GM21576 (cell line): ENCODE data around the gene RIT2.
"Not testable (repeated sequence)": the region's sequence is repeated elsewhere in the genome, so short reads cannot be mapped to it uniquely, and the experiment has no call there.

ENCODE experiments used
- ATAC-seq: cut with Tn5 transposase; IDR thresholded peaks from one replicate; pipeline ENCODE4 v1.9.1; 2021; ENCODE audit warnings: mild to moderate bottlenecking, moderate library complexity; ENCODE audit not compliant: unreplicated experiment

The RIT2 gene

GRCh38 chr18:42854558-42854957 is 260.9 kb downstream of the RIT2 start:
- ATAC-seq: no peak

GRCh38 chr18:42850174-42851083 is 265.1 kb downstream of the RIT2 start:
- ATAC-seq: no peak

- ATAC-seq: no peak
These were observed 276.1 kb downstream of the RIT2 start for GRCh38 chr18:42839408-42839807.

GRCh38 chr18:42838546-42839145 is 276.8 kb downstream of the RIT2 start:
- no peak for ATAC-seq

- no peak for ATAC-seq
These were observed 284.5 kb downstream of the RIT2 start for GRCh38 chr18:42830936-42831335.

- ATAC-seq: no peak
These were observed 286.6 kb downstream of the RIT2 start for GRCh38 chr18:42828881-42829280.

- no peak for ATAC-seq
These were observed 291.3 kb downstream of the RIT2 start for GRCh38 chr18:42824178-42824577.

GRCh38 chr18:42822711-42823110 is 292.8 kb downstream of the RIT2 start:
- no peak for ATAC-seq

- ATAC-seq: no peak
These were observed 294.0 kb downstream of the RIT2 start for GRCh38 chr18:42821492-42821891.

- ATAC-seq: no peak
These were observed 300.9 kb downstream of the RIT2 start for GRCh38 chr18:42814618-42815017.

GRCh38 chr18:42814184-42814583 is 301.3 kb downstream of the RIT2 start:
- ATAC-seq: no peak

GRCh38 chr18:42813570-42813969 is 301.9 kb downstream of the RIT2 start:
- ATAC-seq: no peak

- ATAC-seq: no peak
These were observed 307.6 kb downstream of the RIT2 start for GRCh38 chr18:42807887-42808286.

GRCh38 chr18:42801706-42802105 is 313.8 kb downstream of the RIT2 start:
- ATAC-seq: no peak

- no peak for ATAC-seq
These were observed 316.8 kb downstream of the RIT2 start for GRCh38 chr18:42798606-42799170.

- ATAC-seq: not testable (repeated sequence)
These were observed 320.2 kb downstream of the RIT2 start for GRCh38 chr18:42795213-42795789.

- ATAC-seq: no peak
These were observed 322.8 kb downstream of the RIT2 start for GRCh38 chr18:42792731-42793130.

GRCh38 chr18:42784632-42785031 is 330.9 kb downstream of the RIT2 start:
- ATAC-seq: no peak

- ATAC-seq: no peak
These were observed 332.6 kb downstream of the RIT2 start for GRCh38 chr18:42782929-42783328.

- ATAC-seq: no peak
These were observed 334.1 kb downstream of the RIT2 start for GRCh38 chr18:42781298-42781815.

GRCh38 chr18:42780171-42780570 is 335.3 kb downstream of the RIT2 start:
- ATAC-seq: no peak
